Testis (tissue), 5 donors: ENCODE results near the gene ATF5. TPM values are rescaled to one million over a fixed set of nuclear protein-coding genes. Genes with fewer than 3 reads are reported as not detected.

ENCODE experiments used
- DNase-seq: peaks from one replicate; pipeline ENCODE4 v3.0.0-alpha.2; 2019
- H3K27ac ChIP-seq, 2 donors: fragments of 200-600 bp; sonication (generic); one replicate each; pipeline ENCODE4 v1.5.1; 2019
- H3K27me3 ChIP-seq: fragments of 200-600 bp; sonication (generic); one replicate; pipeline ENCODE4 v1.5.1; 2019
- H3K36me3 ChIP-seq: fragments of 200-600 bp; sonication (generic); one replicate; pipeline ENCODE4 v1.5.1; 2017; ENCODE audit warnings: low read depth; ENCODE audit errors: missing control alignments
- H3K4me1 ChIP-seq: fragments of 200-600 bp; sonication (generic); one replicate; pipeline ENCODE4 v1.5.1; 2019
- H3K4me3 ChIP-seq, 2 donors: fragments of 200-600 bp; sonication (generic); one replicate each; pipeline ENCODE4 v1.5.1; 2017 to 2019
- H3K9me3 ChIP-seq: fragments of 200-600 bp; sonication (generic); one replicate; pipeline ENCODE4 v1.5.1; 2017
- POLR2A ChIP-seq: fragments of 450-650 bp; IDR thresholded peaks from one replicate; pipeline ENCODE4 v1.6.1; 2017; ENCODE audit warnings: antibody characterized with exemption, mild to moderate bottlenecking, moderate library complexity
- WGBS, 2 donors: methylation state at CpG; one replicate each; pipeline ENCODE4 v1.1.5; 2018; 5-methylcytosine and 5-hydroxymethylcytosine counted together
- intact Hi-C: fragments of 100-400 bp; cut with DNase I; formaldehyde crosslinking; loops from one replicate; pipeline ENCODE4 v1.15.1; 2023; ENCODE audit warnings: low total_unique reads
- long read RNA-seq, 2 donors: transcript quantifications; one replicate each; lab custom pipeline, GENCODE V29; 2026
- polyA plus RNA-seq: library from polyadenylated mRNA; stranded (reverse); fragments of 350-450 nt; fragmentation: Illumina TruSeq; extraction: RNeasy Lipid Tissue Mini Kit (QIAGEN cat#74804); gene quantifications from one replicate; pipeline ENCODE4 v1.2.3, GENCODE V29; 2014; ENCODE audit warnings: low read depth, low replicate concordance; ENCODE audit not compliant: insufficient read depth
- total RNA-seq, 2 donors: library from RNA; depleted of rRNA; stranded (reverse); fragments of >200 nt; gene quantifications; one replicate each; pipeline ENCODE4 v1.2.3, GENCODE V29; 2016
- TF ChIP-seq, protein P1 (sequence below), 3 experiments: fragments of 450-650 bp in 2 of 3; fragments of 200-600 bp in 1 of 3; sonication (generic) in 1 of 3; IDR thresholded peaks; one replicate each; pipeline ENCODE4 v1.5.1; 2016 to 2019; ENCODE audit warnings: antibody characterized with exemption in 3 of 3, mild to moderate bottlenecking in 2 of 3, moderate library complexity in 1 of 3

The ATF5 gene, protein sequence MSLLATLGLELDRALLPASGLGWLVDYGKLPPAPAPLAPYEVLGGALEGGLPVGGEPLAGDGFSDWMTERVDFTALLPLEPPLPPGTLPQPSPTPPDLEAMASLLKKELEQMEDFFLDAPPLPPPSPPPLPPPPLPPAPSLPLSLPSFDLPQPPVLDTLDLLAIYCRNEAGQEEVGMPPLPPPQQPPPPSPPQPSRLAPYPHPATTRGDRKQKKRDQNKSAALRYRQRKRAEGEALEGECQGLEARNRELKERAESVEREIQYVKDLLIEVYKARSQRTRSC
- total RNA-seq = 10 to 100 TPM; 31.3 to 38.5 TPM
- polyA plus RNA-seq = 64.5 TPM
- long read RNA-seq, donor 1, transcript ATF5-201 (3 exons, 2,069 nt) = major isoform, 6 of 8 reads
- long read RNA-seq, donor 1, partial matches to known transcripts = 0 of 8 reads
- long read RNA-seq, donor 1, other reads (novel, unspliced or antisense) = 0 of 8 reads
- long read RNA-seq, donor 2, partial matches to known transcripts = 11 of 18 reads
- long read RNA-seq, donor 2, other reads (novel, unspliced or antisense) = 0 of 18 reads

GRCh38 chr19:49929121-49929610 lies at the start of gene ATF5, which contains the start of gene NUP62:
ATF5 (plus strand) TSS chr19:49929205; CDS start chr19:49930851, 1,646 bp downstream.
NUP62 (minus strand) TSS chr19:49929504; CDS start chr19:49909807, 19,697 bp downstream.
- DNase-seq = peak; percentile 84

GRCh38 chr19:49879243-49879963 lies 49.6 kb upstream of the ATF5 start:
- H3K27ac ChIP-seq = no peak overlapping the region
- peaks cover 2% of the 10 kb centered on the region for H3K36me3 ChIP-seq
- DNase-seq = no peak
- H3K27me3 ChIP-seq = no peaks in the 10 kb centered on the region
- WGBS, 2 donors = 79 to 90% methylated on average over 12 of the region's 12 CpGs
- H3K4me1 ChIP-seq = peaks cover 19% of the 10 kb centered on the region
- H3K9me3 ChIP-seq = no peaks in the 10 kb centered on the region
- H3K4me3 ChIP-seq = no peak overlapping the region
- intact Hi-C loops = no loop called here
- TF ChIP-seq, protein P1, sequence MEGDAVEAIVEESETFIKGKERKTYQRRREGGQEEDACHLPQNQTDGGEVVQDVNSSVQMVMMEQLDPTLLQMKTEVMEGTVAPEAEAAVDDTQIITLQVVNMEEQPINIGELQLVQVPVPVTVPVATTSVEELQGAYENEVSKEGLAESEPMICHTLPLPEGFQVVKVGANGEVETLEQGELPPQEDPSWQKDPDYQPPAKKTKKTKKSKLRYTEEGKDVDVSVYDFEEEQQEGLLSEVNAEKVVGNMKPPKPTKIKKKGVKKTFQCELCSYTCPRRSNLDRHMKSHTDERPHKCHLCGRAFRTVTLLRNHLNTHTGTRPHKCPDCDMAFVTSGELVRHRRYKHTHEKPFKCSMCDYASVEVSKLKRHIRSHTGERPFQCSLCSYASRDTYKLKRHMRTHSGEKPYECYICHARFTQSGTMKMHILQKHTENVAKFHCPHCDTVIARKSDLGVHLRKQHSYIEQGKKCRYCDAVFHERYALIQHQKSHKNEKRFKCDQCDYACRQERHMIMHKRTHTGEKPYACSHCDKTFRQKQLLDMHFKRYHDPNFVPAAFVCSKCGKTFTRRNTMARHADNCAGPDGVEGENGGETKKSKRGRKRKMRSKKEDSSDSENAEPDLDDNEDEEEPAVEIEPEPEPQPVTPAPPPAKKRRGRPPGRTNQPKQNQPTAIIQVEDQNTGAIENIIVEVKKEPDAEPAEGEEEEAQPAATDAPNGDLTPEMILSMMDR (IDR thresholded peaks at IDR 0.05) = no peak
- TF ChIP-seq POLR2A = no peak

More at GRCh38 chr19:49929121-49929610, at the start of gene ATF5, which contains the start of gene NUP62:
- no peak for TF ChIP-seq POLR2A
- TF ChIP-seq, protein P1 (IDR thresholded peaks at IDR 0.05) = no peak
- intact Hi-C loops = no loop called here
- Histone ChIP-seq H3K36me3 (no peaks in the 10 kb centered on the region), H3K4me1 (peaks cover 17% of the 10 kb centered on the region), H3K4me3 (peak within 1 kb of the TSS; percentile 86 to 98), H3K27me3 (no peaks in the 10 kb centered on the region), H3K9me3 (no peaks in the 10 kb centered on the region), H3K27ac (peak within 1 kb of the TSS; percentile 93 to 96)
- 0 to 1% methylated on average over 42 to 48 of the region's 48 CpGs for WGBS, 2 donors

DNA sequence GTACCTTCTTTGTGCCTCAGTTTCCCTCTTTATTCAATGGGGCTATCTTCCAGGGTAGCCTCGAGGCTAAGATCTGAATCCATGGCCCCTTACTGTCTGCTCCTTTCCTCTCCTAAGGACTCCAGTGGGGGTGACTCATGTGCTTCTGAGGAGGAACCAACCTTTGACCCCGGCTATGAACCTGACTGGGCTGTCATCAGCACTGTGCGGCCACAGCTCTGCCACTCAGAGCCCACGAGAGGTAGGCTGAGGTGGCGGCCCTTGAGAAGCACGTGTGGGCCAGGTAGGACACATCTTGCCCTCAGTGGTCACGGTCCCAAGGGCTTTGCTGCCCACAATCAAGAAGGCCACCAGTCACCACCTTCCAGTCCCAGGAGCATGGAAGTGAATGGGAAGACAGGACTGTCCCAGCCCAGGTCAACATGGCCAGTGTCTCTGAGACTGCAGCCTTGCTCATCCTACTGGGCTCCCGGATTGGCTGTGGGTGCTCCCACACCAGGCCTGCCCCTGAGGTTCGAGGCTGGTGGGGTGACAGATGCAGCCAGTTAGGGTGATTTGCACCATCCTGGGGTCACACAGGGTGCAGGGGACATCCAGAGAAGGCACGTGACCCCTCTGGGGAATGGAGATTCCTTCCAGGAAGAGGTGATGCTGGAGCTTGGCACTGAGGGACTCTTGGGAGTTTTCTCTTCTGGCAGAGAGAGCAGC lies 48.7 kb upstream of the ATF5 start:
- no peak overlapping the region for H3K4me3 ChIP-seq
- DNase-seq = no peak
- no peaks in the 10 kb centered on the region for H3K27me3 ChIP-seq
- peaks cover 14% of the 10 kb centered on the region for H3K4me1 ChIP-seq
- H3K9me3 ChIP-seq = no peaks in the 10 kb centered on the region
- intact Hi-C loops = no loop called here
- no peak for TF ChIP-seq POLR2A
- TF ChIP-seq, protein P1 (IDR thresholded peaks at IDR 0.05) = no peak
- H3K27ac ChIP-seq = no peak overlapping the region
- peaks cover 4% of the 10 kb centered on the region for H3K36me3 ChIP-seq
- 89 to 95% methylated on average over 5 to 10 of the region's 10 CpGs for WGBS, 2 donors

- DNase-seq = no peak
- intact Hi-C loops = no loop called here
- H3K9me3 ChIP-seq = no peaks in the 10 kb centered on the region
- 77 to 91% methylated on average over 16 to 17 of the region's 17 CpGs for WGBS, 2 donors
- no peak overlapping the region for H3K4me3 ChIP-seq
- H3K36me3 ChIP-seq = peaks cover 4% of the 10 kb centered on the region
- no peaks in the 10 kb centered on the region for H3K27me3 ChIP-seq
- no peak overlapping the region for H3K27ac ChIP-seq
- TF ChIP-seq POLR2A = no peak
- TF ChIP-seq, protein P1 (IDR thresholded peaks at IDR 0.05) = no peak
- peaks cover 8% of the 10 kb centered on the region for H3K4me1 ChIP-seq
Observed at GRCh38 chr19:49881186-49881585, 47.8 kb upstream of the ATF5 start.
